SU-DHL-6 (cell line): Measurements from ENCODE around the gene KDM4B.

ENCODE experiments used
- CTCF ChIP-seq: fragments of 200-600 bp; sonication (generic); IDR thresholded peaks from one replicate; pipeline ENCODE4 v1.5.1; 2017; ENCODE audit warnings: antibody characterized with exemption, mild to moderate bottlenecking, low read length, moderate library complexity; ENCODE audit not compliant: insufficient read depth, poor library complexity, severe bottlenecking
- EZH2phosphoT487 ChIP-seq: fragments of 200-600 bp; sonication (generic), shearing (Covaris generic); conservative IDR thresholded peaks from 2 replicates; pipeline ENCODE4 v1.6.1; 2018; ENCODE audit warnings: mild to moderate bottlenecking, antibody characterized with exemption, low read length, moderate library complexity, mixed read lengths

GRCh38 chr19:5045956-5046338, 77.0 kb downstream of the KDM4B start:
- TF ChIP-seq CTCF, result no peak
- no peak for TF ChIP-seq EZH2phosphoT487
